ENCODE measurements around the gene SYNGR3. TPM values are rescaled to one million over a fixed set of nuclear protein-coding genes. Genes with fewer than 3 reads are reported as not detected.

SYNGR3 gene
- total and polyA plus RNA-seq, 2 of the 13 experiments (the other 11 are each of a cell fraction or from before 2014, with no cell fraction given), result 0.97 to 5.7 TPM

GRCh38 chr16:2039274-2040031, 49.7 kb downstream of the SYNGR3 start (continued):
- TF ChIP-seq ZFP36 (IDR thresholded peaks at IDR 0.05; ENCODE audit: borderline replicate concordance, low read depth, low read length, partially characterized antibody) (no peak), CEBPB (IDR thresholded peaks at IDR 0.05; ENCODE audit: borderline replicate concordance, low read depth, low read length) (no peak), ZFP36L2 (CRISPR knock-in tag; IDR thresholded peaks at IDR 0.05) (no peak), ATF6 (CRISPR knock-in tag; conservative IDR thresholded peaks at IDR 0.05) (no peak), IRF1 (CRISPR knock-in tag; IDR thresholded peaks at IDR 0.05; ENCODE audit: low read depth) (no peak), SRSF9 (IDR thresholded peaks at IDR 0.05; ENCODE audit: borderline replicate concordance, insufficient read depth, low read depth, low read length, poor library complexity, severe bottlenecking) (no peak), U2AF2 (IDR thresholded peaks at IDR 0.05; ENCODE audit: low read depth, low read length) (no peak), ETV6 (CRISPR knock-in tag; conservative IDR thresholded peaks at IDR 0.05) (no peak; the same call in 1 of the 2 replicates), CHCHD3 (CRISPR knock-in tag; IDR thresholded peaks at IDR 0.05) (no peak), GRHL1 (CRISPR knock-in tag; conservative IDR thresholded peaks at IDR 0.05) (no peak), SMARCC2 (IDR thresholded peaks at IDR 0.05) (no peak), SCMH1 (CRISPR knock-in tag; IDR thresholded peaks at IDR 0.05; ENCODE audit: borderline replicate concordance) (no peak), AKNA (CRISPR knock-in tag; IDR thresholded peaks at IDR 0.05; ENCODE audit: borderline replicate concordance) (no peak), GTF2F1 (IDR thresholded peaks at IDR 0.05; ENCODE audit: low read length) (no peak), ZNF30 (CRISPR knock-in tag; IDR thresholded peaks at IDR 0.05) (no peak), ZNF660 (CRISPR knock-in tag; IDR thresholded peaks at IDR 0.05; ENCODE audit: borderline replicate concordance, low read depth) (no peak), ZNF468 (CRISPR knock-in tag; IDR thresholded peaks at IDR 0.05) (no peak), PPARG (CRISPR knock-in tag; conservative IDR thresholded peaks at IDR 0.05) (peak; percentile 93)

Data from HepG2 (cell line).